Central memory CD8-positive, alpha-beta T cell (primary cell): ENCODE results near the gene COL26A1.
"Not testable (repeated sequence)": the region's sequence is repeated elsewhere in the genome, so short reads cannot be mapped to it uniquely, and the experiment has no call there.

ENCODE experiments used
- ATAC-seq: fragments of 150-1000 bp; cut with Tn5 transposase; replicated peaks from 2 replicates; pipeline ENCODE4 v1.10.0; 2022; ENCODE audit warnings: mild to moderate bottlenecking, moderate FRiP score, moderate number of reproducible peaks; ENCODE audit not compliant: poor library complexity, severe bottlenecking; ENCODE audit errors: extremely low read depth
- DNase-seq, 2 donors: peaks; one replicate each; pipeline ENCODE4 v3.0.0; 2021; ENCODE audit warnings: low spot score in 2 of 2
- H3K27ac Mint-ChIP-seq: one replicate; pipeline ENCODE4 v1.8.0; 2022; ENCODE audit warnings: low read depth, mild to moderate bottlenecking, moderate library complexity, mixed read lengths
- H3K27me3 Mint-ChIP-seq: one replicate; pipeline ENCODE4 v1.8.0; 2022; ENCODE audit warnings: mixed read lengths
- H3K36me3 Mint-ChIP-seq: one replicate; pipeline ENCODE4 v1.8.0; 2022; ENCODE audit warnings: mild to moderate bottlenecking, moderate library complexity, mixed read lengths; ENCODE audit not compliant: insufficient read depth
- H3K4me1 Mint-ChIP-seq: one replicate; pipeline ENCODE4 v1.8.0; 2022; ENCODE audit warnings: mixed read lengths
- H3K4me3 Mint-ChIP-seq: one replicate; pipeline ENCODE4 v1.8.0; 2022; ENCODE audit warnings: mild to moderate bottlenecking, moderate library complexity, mixed read lengths
- H3K9me3 Mint-ChIP-seq: one replicate; pipeline ENCODE4 v1.8.0; 2022; ENCODE audit warnings: mixed read lengths

Gene COL26A1

DNA sequence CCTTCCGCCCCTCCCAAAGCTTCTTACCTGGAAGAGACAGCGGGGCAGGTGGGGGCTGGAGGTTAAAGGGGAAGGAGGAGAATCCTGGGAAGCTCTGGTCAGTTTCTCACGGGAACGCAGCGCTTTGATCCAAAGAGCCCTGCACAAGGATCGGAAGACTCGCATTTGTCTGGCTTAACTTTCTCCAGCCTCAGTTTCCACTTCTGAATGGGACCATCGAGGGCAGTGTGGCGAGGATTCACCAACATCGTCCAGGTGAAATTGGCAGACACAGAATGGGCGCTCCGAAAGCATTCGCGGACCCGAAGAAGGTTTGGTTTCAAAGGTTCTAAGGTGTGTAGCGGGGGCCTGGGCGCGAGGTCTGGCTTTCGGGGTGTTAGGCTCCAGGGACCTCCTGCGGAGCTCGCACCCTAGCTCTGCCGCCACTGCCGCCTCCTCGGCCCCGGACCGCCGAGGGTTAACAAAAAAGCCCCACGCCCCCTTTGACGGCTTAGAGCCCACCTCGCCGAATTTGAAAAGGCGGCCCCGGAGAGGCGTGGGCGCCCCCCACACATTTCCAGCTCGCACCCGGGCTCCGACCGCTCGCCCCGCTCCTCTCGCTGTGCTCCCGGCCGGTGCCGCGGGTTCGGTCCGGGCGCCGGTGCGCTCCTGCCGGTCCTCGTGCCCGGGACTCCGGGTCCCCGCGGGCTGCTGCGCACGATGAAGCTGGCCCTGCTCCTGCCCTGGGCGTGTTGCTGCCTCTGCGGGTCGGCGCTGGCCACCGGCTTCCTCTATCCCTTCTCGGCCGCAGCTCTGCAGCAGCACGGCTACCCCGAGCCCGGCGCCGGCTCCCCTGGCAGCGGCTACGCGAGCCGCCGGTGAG is at the start of gene COL26A1:
TSS of gene COL26A1 (plus strand) at position 542 of the 862 bp plus-strand sequence. CDS start at position 700, 158 bp downstream.
- ATAC-seq (no peak), DNase-seq (no peak)
- no peak within 1 kb of the TSS for H3K27ac Mint-ChIP-seq
- H3K27me3 Mint-ChIP-seq: peaks cover 43% of the 10 kb centered on the region
- no peaks in the 10 kb centered on the region for H3K9me3 Mint-ChIP-seq
- no peaks in the 10 kb centered on the region for H3K4me1 Mint-ChIP-seq
- peak within 1 kb of the TSS; percentile 58 for H3K4me3 Mint-ChIP-seq
- no peaks in the 10 kb centered on the region for H3K36me3 Mint-ChIP-seq

DNA sequence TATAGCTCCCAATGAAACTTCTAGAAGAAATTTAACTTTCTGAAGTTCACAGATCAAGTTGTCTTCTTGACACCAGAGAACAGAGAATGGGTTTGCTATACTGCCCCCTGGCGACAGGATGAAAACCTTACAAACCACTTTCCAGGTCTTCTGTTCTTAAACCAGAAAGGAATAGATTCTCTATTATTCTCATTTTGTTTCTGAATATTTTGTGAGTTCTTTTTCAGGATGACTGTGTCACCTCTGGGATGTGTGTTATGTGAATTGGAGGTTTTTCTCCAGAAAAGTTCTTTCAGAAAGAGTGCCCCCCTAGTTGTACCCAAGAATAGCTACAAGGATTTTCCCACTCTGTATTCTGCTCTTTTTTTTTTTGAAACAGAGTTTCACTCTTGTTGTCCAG is 47.3 kb upstream of the COL26A1 start:
- Mint-ChIP-seq H3K4me3 (no peak overlapping the region), H3K4me1 (no peaks in the 10 kb centered on the region), H3K36me3 (peaks cover 1% of the 10 kb centered on the region), H3K27me3 (peaks cover 4% of the 10 kb centered on the region), H3K9me3 (peaks cover 2% of the 10 kb centered on the region), H3K27ac (no peak overlapping the region)
- ATAC-seq: no peak
- peak in 1 of 2 donors; percentile 35 for DNase-seq

DNA sequence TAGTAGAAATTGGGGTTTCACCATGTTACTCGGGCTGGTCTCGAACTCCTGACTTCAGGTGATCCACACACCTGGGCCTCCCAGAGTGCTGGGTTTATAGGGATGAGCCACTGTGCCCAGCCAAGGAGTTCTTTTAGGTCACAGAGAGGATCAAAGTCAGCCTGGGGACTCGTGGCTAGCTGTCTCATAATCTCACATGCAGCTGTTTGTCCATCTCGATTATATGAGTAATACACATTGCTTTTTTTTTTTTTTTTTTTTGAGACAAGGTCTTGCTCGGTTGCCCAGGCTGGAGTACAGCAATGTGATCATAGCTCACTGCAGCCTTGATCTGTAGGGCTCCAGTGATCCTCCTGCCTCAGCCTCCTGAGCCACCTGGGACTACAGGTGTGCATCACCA is 43.3 kb upstream of the COL26A1 start:
- Mint-ChIP-seq H3K27me3 (no peaks in the 10 kb centered on the region), H3K4me3 (no peak overlapping the region)

DNA sequence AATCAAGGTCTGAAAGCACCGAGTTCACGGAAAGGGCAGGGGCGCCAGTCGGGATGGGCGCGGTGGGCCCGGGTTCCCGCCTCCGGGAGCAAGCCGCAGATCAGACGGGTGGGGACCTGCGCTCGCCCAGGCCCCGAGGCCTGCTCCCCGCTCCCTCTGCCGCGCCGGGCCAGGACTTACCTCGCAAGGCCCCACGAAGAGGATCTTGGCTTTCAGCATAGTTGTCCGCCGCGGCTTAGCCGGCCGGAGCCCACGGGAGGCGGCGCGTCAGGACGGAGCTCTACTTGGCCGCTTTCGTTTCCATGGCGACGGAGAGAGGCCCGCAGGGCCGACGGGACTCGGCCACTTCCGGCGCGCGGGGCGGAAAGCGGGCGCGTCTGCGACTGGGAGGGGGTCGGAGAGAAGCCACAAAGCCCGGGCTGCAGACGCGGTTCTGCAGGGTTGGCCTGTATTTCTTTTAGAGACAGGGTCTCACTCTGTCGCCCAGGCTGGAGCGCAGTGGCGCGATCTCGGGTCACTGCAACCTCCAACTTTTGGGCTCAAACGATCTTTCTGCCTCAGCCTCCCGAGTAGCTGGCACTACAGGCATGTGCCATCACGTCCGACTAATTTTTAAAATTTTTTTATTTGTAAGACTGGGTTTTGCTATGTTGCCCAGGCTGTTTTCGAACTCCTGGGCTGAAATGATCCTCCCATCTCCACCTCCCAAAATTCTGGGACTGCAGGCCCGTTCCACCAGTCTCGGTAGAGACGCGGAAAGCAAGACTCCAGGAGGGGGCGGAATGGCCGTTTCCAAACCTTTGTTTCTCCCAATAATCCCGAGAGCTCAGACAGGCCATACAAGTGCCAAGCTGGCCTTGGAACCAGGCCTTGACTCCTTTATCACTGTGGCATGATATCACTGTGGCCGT is 40.9 kb upstream of the COL26A1 start, which contains the start of gene IFT22:
TSS of gene IFT22 (minus strand) at position 322 of the 911 bp plus-strand sequence. CDS start at position 219, 103 bp downstream.
- Mint-ChIP-seq H3K4me3 (peak within 1 kb of the TSS; percentile 90), H3K4me1 (peaks cover 6% of the 10 kb centered on the region), H3K27ac (peak within 1 kb of the TSS; percentile 79), H3K36me3 (peaks cover 6% of the 10 kb centered on the region), H3K9me3 (no peaks in the 10 kb centered on the region), H3K27me3 (no peaks in the 10 kb centered on the region)
- DNase-seq (peak; percentile 41 to 63), ATAC-seq (peak; percentile 95)

More for the DNA sequence above, 43.3 kb upstream of the COL26A1 start:
- no peak for DNase-seq
- Mint-ChIP-seq H3K27ac (no peak overlapping the region), H3K36me3 (peaks cover 6% of the 10 kb centered on the region), H3K9me3 (no peaks in the 10 kb centered on the region), H3K4me1 (peaks cover 6% of the 10 kb centered on the region)
- no peak for ATAC-seq

DNA sequence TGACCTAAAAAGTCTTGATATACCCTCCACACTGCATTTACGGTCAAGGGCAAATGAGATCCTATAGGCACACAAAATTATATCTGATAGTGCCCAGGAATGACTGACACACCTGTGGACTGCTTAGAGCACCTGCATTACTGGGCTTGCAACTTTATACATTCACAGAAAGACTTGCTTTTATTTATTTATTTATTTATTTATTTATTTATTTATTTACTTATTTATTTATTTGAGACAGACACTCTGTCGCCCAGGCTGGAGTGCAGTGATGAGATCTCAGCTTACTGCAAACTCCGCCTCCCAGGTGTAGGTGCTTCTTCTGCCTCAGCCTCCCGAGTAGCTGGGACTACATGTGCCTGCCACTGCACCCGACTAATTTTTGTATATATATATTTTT is 34.5 kb upstream of the COL26A1 start:
- Mint-ChIP-seq H3K4me3 (no peak overlapping the region), H3K4me1 (no peaks in the 10 kb centered on the region), H3K9me3 (no peaks in the 10 kb centered on the region), H3K27me3 (no peaks in the 10 kb centered on the region), H3K36me3 (no peaks in the 10 kb centered on the region), H3K27ac (no peak overlapping the region)
- DNase-seq: no peak
- no peak for ATAC-seq

DNA sequence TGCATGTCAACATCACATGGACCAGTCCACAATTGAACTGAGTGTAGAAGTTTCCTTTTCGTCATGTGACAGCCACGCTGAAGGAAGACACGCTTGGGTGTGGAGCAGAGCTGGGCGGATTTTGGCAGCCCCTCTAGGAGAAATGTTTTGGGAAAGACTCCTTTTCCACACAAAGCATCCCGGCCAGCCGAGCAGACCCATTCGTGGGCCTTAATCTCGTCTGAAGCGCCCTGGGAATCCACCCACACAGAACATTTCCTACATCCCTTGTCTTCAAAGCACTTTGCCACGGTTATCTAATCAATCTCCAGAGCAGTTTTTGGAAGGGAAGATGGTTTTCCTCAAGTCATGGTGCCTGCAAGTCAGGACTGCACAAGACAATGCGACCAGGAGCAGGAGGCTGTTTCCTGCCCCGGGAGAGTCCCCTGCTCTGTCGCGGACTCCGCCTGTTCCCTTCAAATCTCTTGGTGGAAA is 32.6 kb upstream of the COL26A1 start:
- H3K27ac Mint-ChIP-seq: no peak overlapping the region
- H3K36me3 Mint-ChIP-seq: no peaks in the 10 kb centered on the region
- DNase-seq: no peak
- H3K27me3 Mint-ChIP-seq: peaks cover 9% of the 10 kb centered on the region
- ATAC-seq: no peak
- H3K4me1 Mint-ChIP-seq: no peaks in the 10 kb centered on the region
- H3K9me3 Mint-ChIP-seq: no peaks in the 10 kb centered on the region
- H3K4me3 Mint-ChIP-seq: no peak overlapping the region

DNA sequence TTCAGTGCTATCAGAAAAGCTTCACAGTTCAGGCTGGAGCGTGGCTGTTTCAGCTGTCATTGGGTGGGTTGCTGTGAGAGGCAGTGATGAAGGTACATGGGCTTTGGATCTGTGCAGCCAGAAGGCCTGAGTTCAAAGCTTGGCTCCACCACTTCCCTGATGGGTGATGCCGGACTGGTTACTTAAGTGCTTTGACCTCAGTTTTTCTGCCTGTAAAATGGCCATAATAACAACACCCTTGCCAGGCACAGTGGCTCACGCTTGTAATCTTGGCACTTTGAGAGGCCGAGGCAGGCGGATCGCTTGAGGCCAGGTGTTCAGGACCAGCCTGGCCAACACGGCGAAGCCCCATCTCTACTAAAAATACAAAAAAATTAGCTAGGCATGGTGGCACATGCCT is 30.6 kb upstream of the COL26A1 start:
- no peak overlapping the region for H3K27ac Mint-ChIP-seq
- no peak overlapping the region for H3K4me3 Mint-ChIP-seq
- H3K4me1 Mint-ChIP-seq: no peaks in the 10 kb centered on the region
- H3K27me3 Mint-ChIP-seq: peaks cover 9% of the 10 kb centered on the region
- ATAC-seq (no peak), DNase-seq (no peak)
- H3K36me3 Mint-ChIP-seq: peaks cover 2% of the 10 kb centered on the region
- no peaks in the 10 kb centered on the region for H3K9me3 Mint-ChIP-seq

DNA sequence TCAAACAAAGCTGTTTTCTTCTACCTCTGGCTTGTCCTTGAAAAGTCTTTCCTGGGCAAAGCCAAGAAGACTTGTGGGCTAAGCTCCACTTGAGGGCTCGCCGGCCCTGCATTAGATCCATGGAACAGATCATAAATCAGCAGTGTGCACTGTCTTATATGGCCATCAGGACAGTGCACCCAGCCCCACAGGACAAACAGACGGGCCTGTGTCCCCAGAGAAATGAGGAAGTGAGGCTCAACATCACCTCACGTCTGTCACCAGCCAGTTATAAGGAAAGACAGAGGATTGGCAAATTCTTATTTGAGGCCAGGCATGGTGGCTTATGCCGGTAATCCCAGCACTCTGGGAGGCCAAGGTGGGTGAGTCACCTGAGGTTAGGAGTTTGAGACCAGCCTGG is 28.8 kb upstream of the COL26A1 start:
- Mint-ChIP-seq H3K27ac (no peak overlapping the region), H3K4me3 (no peak overlapping the region), H3K27me3 (peaks cover 9% of the 10 kb centered on the region), H3K36me3 (peaks cover 4% of the 10 kb centered on the region), H3K9me3 (no peaks in the 10 kb centered on the region), H3K4me1 (no peaks in the 10 kb centered on the region)
- ATAC-seq: no peak
- DNase-seq: no peak

DNA sequence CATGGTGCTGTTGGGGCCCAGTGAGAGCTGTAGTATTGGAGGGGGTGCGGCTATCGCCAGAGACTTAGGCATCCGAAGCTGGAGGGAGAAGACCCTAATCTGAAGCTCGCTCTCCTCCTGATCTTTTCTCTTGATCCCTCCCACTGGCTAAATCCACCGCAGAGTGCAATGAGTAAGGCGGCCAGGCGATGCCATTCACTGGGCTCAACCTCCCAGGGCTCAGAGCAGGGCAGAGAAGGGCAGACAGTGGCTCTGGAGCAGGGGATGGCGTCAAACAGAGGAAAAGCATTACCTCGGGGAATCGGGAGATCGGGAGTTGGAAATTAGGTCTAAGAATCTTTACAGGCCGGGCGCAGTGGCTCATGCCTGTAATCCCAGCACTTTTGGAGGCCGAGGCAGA is 22.3 kb upstream of the COL26A1 start:
- no peak overlapping the region for H3K4me3 Mint-ChIP-seq
- no peak overlapping the region for H3K27ac Mint-ChIP-seq
- no peaks in the 10 kb centered on the region for H3K9me3 Mint-ChIP-seq
- H3K27me3 Mint-ChIP-seq: peaks cover 25% of the 10 kb centered on the region
- no peak for ATAC-seq
- no peaks in the 10 kb centered on the region for H3K4me1 Mint-ChIP-seq
- DNase-seq: no peak
- H3K36me3 Mint-ChIP-seq: peaks cover 4% of the 10 kb centered on the region

DNA sequence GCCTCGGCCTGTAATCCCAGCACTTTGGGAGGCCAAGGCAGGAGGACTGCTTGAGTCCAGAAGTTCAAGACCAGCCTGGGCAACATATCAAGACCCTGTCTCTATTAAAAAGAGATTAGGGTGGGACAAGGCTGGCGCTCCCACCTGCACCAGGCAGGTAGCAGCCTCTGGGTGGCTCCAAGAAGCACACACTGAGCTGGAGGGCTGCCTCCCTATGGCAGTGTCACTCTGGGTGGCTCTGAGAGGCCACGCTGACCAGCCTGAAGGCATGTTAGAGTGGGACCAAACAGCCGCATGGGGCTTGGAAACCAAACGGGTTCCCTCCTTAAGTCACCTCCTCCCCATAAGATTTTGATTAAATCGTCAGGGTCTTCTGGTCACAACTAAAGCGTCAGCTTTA is 19.8 kb upstream of the COL26A1 start:
- no peak overlapping the region for H3K27ac Mint-ChIP-seq
- H3K4me3 Mint-ChIP-seq: no peak overlapping the region
- DNase-seq: no peak
- no peaks in the 10 kb centered on the region for H3K4me1 Mint-ChIP-seq
- no peak for ATAC-seq
- H3K36me3 Mint-ChIP-seq: peaks cover 2% of the 10 kb centered on the region
- no peaks in the 10 kb centered on the region for H3K9me3 Mint-ChIP-seq
- H3K27me3 Mint-ChIP-seq: peaks cover 25% of the 10 kb centered on the region

DNA sequence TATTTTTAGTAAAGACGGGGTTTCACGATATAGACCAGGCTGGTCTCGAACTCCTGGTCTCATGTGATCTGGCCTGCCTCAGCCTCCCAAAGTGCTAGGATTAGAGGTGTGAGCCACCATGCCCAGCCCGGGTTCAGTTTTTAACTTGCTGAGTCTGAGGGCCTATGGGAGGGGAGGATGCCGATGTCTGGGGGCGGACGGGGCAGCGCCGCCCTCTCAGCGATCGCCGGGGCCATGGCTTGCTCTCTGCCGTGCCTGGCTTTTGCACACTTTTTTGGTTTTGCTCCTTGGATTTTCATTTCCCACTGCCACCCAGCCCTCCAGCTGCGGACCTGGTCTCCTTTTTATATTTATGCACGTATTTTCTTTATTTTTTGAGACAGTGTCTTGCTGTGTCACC is 15.2 kb upstream of the COL26A1 start:
- H3K9me3 Mint-ChIP-seq: no peaks in the 10 kb centered on the region
- H3K4me3 Mint-ChIP-seq: no peak overlapping the region
- no peak overlapping the region for H3K27ac Mint-ChIP-seq
- ATAC-seq (no peak), DNase-seq (no peak)
- peaks cover 12% of the 10 kb centered on the region for H3K27me3 Mint-ChIP-seq
- peaks cover 5% of the 10 kb centered on the region for H3K36me3 Mint-ChIP-seq
- no peaks in the 10 kb centered on the region for H3K4me1 Mint-ChIP-seq

DNA sequence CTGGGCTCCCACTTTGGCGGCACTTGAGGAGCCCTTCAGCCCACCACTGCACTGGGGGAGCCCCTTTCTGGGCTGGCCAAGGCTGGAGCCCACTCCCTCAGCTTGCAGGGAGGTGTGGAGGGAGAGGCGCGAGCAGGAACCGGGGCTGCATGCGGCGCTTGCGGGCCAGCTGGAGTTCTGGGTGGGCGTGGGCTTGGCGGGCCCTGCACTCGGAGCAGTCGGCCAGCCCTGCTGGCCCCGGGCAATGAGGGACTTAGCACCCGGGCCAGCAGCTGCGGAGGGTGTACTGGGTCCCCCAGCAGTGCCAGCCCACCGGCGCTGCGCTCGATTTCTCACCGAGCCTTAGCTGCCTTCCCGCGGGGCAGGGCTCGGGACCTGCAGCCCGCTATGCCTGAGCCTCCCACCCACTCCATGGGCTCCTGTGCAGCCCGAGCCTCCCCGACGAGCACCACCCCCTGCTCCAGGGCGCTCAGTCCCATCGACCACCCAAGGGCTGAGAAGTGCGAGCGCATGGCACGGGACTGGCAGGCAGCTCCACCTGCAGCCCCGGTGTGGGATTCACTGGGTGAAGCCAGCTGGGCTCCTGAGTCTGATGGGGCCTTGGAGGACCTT is 14.1 kb upstream of the COL26A1 start:
- H3K36me3 Mint-ChIP-seq, ATAC-seq, H3K4me3 Mint-ChIP-seq, H3K4me1 Mint-ChIP-seq, H3K27ac Mint-ChIP-seq, H3K9me3 Mint-ChIP-seq, DNase-seq: not testable (repeated sequence)
- peaks cover 12% of the 10 kb centered on the region for H3K27me3 Mint-ChIP-seq
